Neural cell (in vitro differentiated cells): ENCODE measurements around the gene ZC3H12C. TPM values are rescaled to one million over a fixed set of nuclear protein-coding genes. Genes with fewer than 3 reads are reported as not detected.
"Not testable (repeated sequence)": the region's sequence is repeated elsewhere in the genome, so short reads cannot be mapped to it uniquely, and the experiment has no call there.

ENCODE experiments used
- H2AFZ ChIP-seq: fragments of 200-600, 300-800 bp; sonication (generic), shearing (Covaris generic); 2 replicates; pipeline ENCODE4 v1.6.0; 2014; ENCODE audit warnings: low read depth, mild to moderate bottlenecking, antibody characterized with exemption, low read length, moderate library complexity
- H3F3A ChIP-seq: fragments of 200-600 bp; shearing (Covaris generic); 2 replicates; pipeline ENCODE4 v1.6.1; 2016; ENCODE audit warnings: mild to moderate bottlenecking, moderate library complexity, mixed read lengths, antibody characterized with exemption, low read length; ENCODE audit not compliant: insufficient read depth, poor library complexity, severe bottlenecking
- H3K27ac ChIP-seq: fragments of 200-600, 300-800 bp; sonication (generic), shearing (Covaris generic); 2 replicates; pipeline ENCODE4 v1.5.1; 2014; ENCODE audit warnings: mild to moderate bottlenecking, low read length, moderate library complexity
- H3K27me3 ChIP-seq: fragments of 300-800, 200-600 bp; sonication (generic), shearing (Covaris generic); 2 replicates; pipeline ENCODE4 v1.6.0; 2014; ENCODE audit warnings: mild to moderate bottlenecking, low read depth, low read length, moderate library complexity; ENCODE audit not compliant: insufficient read depth
- H3K36me3 ChIP-seq: fragments of 300-800, 200-600 bp; sonication (generic), shearing (Covaris generic); 2 replicates; pipeline ENCODE4 v1.5.1; 2014; ENCODE audit warnings: mild to moderate bottlenecking, antibody characterized with exemption, low read length, moderate library complexity; ENCODE audit not compliant: insufficient read depth
- H3K4me2 ChIP-seq: fragments of 300-800, 200-600 bp; sonication (generic), shearing (Covaris generic); 2 replicates; pipeline ENCODE4 v1.6.0; 2014; ENCODE audit warnings: mild to moderate bottlenecking, low read length
- H3K4me3 ChIP-seq: fragments of 300-800, 200-600 bp; sonication (generic), shearing (Covaris generic); 2 replicates; pipeline ENCODE4 v1.5.1; 2014; ENCODE audit warnings: mild to moderate bottlenecking, low read length, moderate library complexity
- H3K79me2 ChIP-seq: fragments of 200-600 bp; shearing (Covaris generic); replicated peaks from 2 replicates; pipeline ENCODE4 v1.6.0; 2014; ENCODE audit warnings: mild to moderate bottlenecking, low read length, moderate library complexity; ENCODE audit not compliant: insufficient read depth
- H3K9ac ChIP-seq: fragments of 300-800, 200-600 bp; sonication (generic), shearing (Covaris generic); 2 replicates; pipeline ENCODE4 v1.6.1; 2016; ENCODE audit warnings: mild to moderate bottlenecking, low read length, mixed read lengths
- H3K9me2 ChIP-seq: fragments of 200-600 bp; shearing (Covaris generic); 2 replicates; pipeline ENCODE4 v1.6.1; 2016; ENCODE audit warnings: mild to moderate bottlenecking, low read length, mixed read lengths; ENCODE audit not compliant: insufficient read depth
- H3K9me3 ChIP-seq: fragments of 200-600, 300-800 bp; sonication (generic), shearing (Covaris generic); 2 replicates; pipeline ENCODE4 v1.6.1; 2016; ENCODE audit warnings: mild to moderate bottlenecking, mixed run types, low read length, moderate library complexity, mixed read lengths
- H4K20me1 ChIP-seq: fragments of 200-600 bp; shearing (Covaris generic); 2 replicates; pipeline ENCODE4 v1.6.1; 2016; ENCODE audit warnings: mild to moderate bottlenecking, mixed run types; ENCODE audit not compliant: insufficient read depth
- CTCF ChIP-seq: fragments of 450-650 bp; IDR thresholded peaks from 2 replicates; pipeline ENCODE4 v1.5.1; 2014; ENCODE audit warnings: antibody characterized with exemption, mild to moderate bottlenecking, moderate library complexity; ENCODE audit not compliant: poor library complexity, severe bottlenecking
- EP300 ChIP-seq: fragments of 450-650 bp; conservative IDR thresholded peaks from 2 replicates; pipeline ENCODE4 v1.6.1; 2014; ENCODE audit warnings: antibody characterized with exemption, mild to moderate bottlenecking, moderate library complexity; ENCODE audit not compliant: poor library complexity, severe bottlenecking
- EZH2 ChIP-seq: fragments of 200-600, 300-800 bp; shearing (Covaris generic), sonication (generic); IDR thresholded peaks from 2 replicates; pipeline ENCODE4 v1.6.1; 2014; ENCODE audit warnings: antibody characterized with exemption, low read length, borderline replicate concordance, mild to moderate bottlenecking; ENCODE audit not compliant: insufficient read depth, poor library complexity, severe bottlenecking
- MXI1 ChIP-seq: fragments of 450-650 bp; conservative IDR thresholded peaks from 2 replicates; pipeline ENCODE4 v1.6.1; 2014; ENCODE audit warnings: antibody characterized with exemption, mild to moderate bottlenecking; ENCODE audit not compliant: poor library complexity, severe bottlenecking
- POLR2AphosphoS5 ChIP-seq: IDR thresholded peaks from 2 replicates; pipeline ENCODE4 v1.6.1; 2012
- RAD21 ChIP-seq: fragments of 450-650 bp; conservative IDR thresholded peaks from 2 replicates; pipeline ENCODE4 v1.6.1; 2014; ENCODE audit warnings: antibody characterized with exemption, mild to moderate bottlenecking, moderate library complexity
- REST ChIP-seq: IDR thresholded peaks from 2 replicates; pipeline ENCODE4 v1.6.1; 2012; ENCODE audit warnings: borderline replicate concordance
- SMC3 ChIP-seq: fragments of 450-650 bp; conservative IDR thresholded peaks from 2 replicates; pipeline ENCODE4 v1.6.1; 2014; ENCODE audit warnings: antibody characterized with exemption, mild to moderate bottlenecking, moderate library complexity; ENCODE audit not compliant: poor library complexity
- TAF1 ChIP-seq: IDR thresholded peaks from 2 replicates; pipeline ENCODE4 v1.6.1; 2012; ENCODE audit warnings: low read depth
- polyA plus RNA-seq: library from polyadenylated mRNA; depleted of rRNA; stranded (reverse); fragments of >200 nt; gene quantifications from 2 replicates; pipeline ENCODE4 v1.2.3, GENCODE V29; 2014

Gene ZC3H12C
- polyA plus RNA-seq, 1 donor from 2014 or later, result 15.1 TPM

- Histone ChIP-seq H3K36me3 (no peaks in the 10 kb centered on the region), H4K20me1 (no peaks in the 10 kb centered on the region), H3F3A (no peaks in the 10 kb centered on the region), H2AFZ (no peak overlapping the region), H3K27me3 (no peaks in the 10 kb centered on the region), H3K4me3 (no peak overlapping the region), H3K9me2 (no peaks in the 10 kb centered on the region), H3K79me2 (no peaks in the 10 kb centered on the region), H3K9ac (no peak overlapping the region), H3K9me3 (no peaks in the 10 kb centered on the region), H3K27ac (no peak overlapping the region), H3K4me2 (no peak overlapping the region)
- no peak for TF ChIP-seq CTCF
- TF ChIP-seq POLR2AphosphoS5, result no peak
- TF ChIP-seq TAF1, result no peak
- no peak for TF ChIP-seq REST
- TF ChIP-seq SMC3, result no peak
- TF ChIP-seq EP300, result no peak
- no peak for TF ChIP-seq RAD21
- no peak for TF ChIP-seq MXI1
- TF ChIP-seq EZH2, result no peak
Observed at GRCh38 chr11:110065189-110065588, 28.0 kb upstream of the ZC3H12C start.

DNA sequence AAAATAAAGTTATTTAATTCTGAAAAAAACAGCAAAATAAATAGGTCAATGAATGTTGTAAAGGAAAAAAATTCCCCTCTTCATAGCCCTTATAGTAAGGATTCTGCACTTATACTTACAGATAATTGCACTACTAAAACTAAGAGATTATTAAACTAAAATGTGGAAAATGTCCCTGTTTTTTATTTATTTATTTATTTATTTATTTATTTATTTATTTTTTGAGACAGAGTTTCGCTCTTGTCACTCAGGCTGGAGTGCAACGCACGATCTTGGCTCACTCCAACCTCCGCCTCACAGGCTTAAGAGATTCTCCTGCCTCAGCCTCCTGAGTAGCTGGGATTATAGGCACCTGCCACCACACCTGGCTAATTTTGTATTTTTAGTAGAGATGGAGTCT is 25.2 kb upstream of the ZC3H12C start:
- H3K4me3 ChIP-seq, H3K27ac ChIP-seq, H3K36me3 ChIP-seq, H3K27me3 ChIP-seq, H3K4me2 ChIP-seq, H3K9ac ChIP-seq, H3K79me2 ChIP-seq, H3F3A ChIP-seq, H3K9me2 ChIP-seq, H3K9me3 ChIP-seq, H2AFZ ChIP-seq, H4K20me1 ChIP-seq: not testable (repeated sequence)

DNA sequence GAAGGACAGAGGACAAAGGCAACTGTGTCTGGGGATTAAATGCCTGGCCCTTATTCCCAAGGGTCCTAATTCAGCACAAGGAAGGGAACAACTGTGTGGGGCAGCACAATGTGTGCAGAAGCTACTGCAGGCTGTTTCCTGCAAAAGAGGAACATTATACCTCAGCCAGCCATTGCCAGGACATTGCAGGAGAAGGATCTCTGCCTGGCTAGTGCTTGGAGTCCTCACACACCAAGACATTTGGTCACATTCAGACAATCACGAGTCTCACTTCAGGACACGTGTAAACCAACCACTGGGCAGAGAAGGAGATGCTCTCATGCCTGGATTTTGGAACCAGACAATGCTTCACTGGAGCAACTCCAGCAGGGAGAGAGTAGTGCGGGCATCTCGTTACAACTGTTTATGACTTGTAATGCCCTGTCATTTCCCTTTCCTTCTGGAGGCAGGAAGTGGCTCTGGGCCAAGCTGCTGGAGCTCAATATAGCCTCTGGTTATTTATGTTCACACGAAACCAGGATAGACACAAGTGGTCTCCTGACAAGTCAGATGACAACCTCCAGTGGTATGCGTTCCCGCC is 23.9 kb upstream of the ZC3H12C start:
- Histone ChIP-seq H3F3A (no peaks in the 10 kb centered on the region), H4K20me1 (no peaks in the 10 kb centered on the region), H3K9me2 (no peaks in the 10 kb centered on the region), H3K79me2 (no peaks in the 10 kb centered on the region), H3K27ac (no peak overlapping the region), H3K36me3 (no peaks in the 10 kb centered on the region), H2AFZ (no peak overlapping the region), H3K4me2 (no peak overlapping the region), H3K9ac (no peak overlapping the region), H3K9me3 (no peaks in the 10 kb centered on the region), H3K4me3 (no peak overlapping the region), H3K27me3 (no peaks in the 10 kb centered on the region)
- TF ChIP-seq EP300 (no peak), REST (no peak), SMC3 (no peak), POLR2AphosphoS5 (no peak), CTCF (no peak), RAD21 (no peak), MXI1 (no peak), EZH2 (no peak), TAF1 (no peak)
